ENCODE data around the gene RBMS3.

DNA sequence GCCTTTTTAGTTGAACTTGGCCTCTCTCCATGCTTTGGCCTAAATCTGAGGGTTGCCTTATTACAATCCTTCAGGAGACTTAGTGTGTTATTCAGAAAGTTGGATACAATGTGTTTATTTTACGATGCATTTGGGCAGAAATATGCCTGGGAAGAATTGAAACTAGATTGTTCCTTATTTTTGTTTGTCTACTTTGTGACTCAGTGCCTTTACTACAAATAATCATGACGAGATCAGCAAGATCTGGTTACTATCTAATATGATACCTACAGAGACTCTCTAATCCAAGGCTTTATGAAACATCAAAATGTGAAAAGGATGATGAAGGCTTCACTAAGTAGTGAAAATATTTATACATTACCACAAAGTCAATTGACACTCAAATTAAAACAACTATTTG is 82.2 kb downstream of the RBMS3 start:
- TF ChIP-seq POLR2AphosphoS5 (IDR thresholded peaks at IDR 0.05): no peak
- TF ChIP-seq, protein P1, sequence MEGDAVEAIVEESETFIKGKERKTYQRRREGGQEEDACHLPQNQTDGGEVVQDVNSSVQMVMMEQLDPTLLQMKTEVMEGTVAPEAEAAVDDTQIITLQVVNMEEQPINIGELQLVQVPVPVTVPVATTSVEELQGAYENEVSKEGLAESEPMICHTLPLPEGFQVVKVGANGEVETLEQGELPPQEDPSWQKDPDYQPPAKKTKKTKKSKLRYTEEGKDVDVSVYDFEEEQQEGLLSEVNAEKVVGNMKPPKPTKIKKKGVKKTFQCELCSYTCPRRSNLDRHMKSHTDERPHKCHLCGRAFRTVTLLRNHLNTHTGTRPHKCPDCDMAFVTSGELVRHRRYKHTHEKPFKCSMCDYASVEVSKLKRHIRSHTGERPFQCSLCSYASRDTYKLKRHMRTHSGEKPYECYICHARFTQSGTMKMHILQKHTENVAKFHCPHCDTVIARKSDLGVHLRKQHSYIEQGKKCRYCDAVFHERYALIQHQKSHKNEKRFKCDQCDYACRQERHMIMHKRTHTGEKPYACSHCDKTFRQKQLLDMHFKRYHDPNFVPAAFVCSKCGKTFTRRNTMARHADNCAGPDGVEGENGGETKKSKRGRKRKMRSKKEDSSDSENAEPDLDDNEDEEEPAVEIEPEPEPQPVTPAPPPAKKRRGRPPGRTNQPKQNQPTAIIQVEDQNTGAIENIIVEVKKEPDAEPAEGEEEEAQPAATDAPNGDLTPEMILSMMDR (IDR thresholded peaks at IDR 0.05): no peak

All from upper lobe of left lung (tissue), 4 donors.